ENCODE data around the gene TP53TG5. TPM values are rescaled to one million over a fixed set of nuclear protein-coding genes. Genes with fewer than 3 reads are reported as not detected.

The TP53TG5 gene
- total RNA-seq, 3 donors from 2014 or later: 1.3 TPM; not detected in 2

DNA sequence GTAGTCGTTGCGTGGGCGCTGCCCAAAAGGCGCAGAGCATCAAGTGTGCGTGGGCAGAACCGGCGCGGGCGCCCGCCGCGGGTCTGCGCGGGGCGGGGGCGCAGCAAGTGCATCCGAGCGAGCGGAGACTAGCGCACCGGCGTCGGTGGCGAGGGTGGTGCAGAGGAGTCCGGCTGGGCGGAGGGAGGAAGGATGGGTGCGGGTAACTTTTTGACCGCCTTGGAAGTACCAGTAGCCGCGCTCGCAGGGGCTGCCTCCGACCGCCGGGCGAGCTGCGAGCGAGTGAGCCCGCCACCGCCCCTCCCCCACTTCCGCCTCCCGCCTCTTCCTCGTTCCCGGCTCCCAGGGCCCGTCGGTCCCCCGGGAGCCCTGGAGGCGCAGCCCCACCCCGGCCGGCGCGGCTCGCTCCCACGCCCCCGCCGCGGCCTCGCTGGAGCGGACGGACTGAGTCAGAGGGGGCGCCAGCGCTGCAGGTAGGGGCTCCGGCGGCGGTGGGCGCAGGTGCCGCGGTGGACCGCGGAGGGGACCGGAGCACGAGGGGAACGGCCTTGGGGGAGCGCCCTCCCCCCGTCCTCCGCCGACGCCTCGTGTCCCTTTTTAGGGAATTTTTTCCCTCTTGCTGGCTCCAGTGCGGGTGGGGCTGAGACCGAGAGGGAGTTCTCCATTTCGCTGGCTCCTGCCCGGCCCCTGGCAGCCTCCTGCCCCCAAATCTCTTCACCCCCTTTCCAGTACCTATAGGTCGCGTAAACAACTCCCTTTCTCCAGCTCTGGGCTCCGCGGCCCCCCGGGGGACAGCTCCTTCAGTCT is 28.3 kb upstream of the TP53TG5 start:
- TF ChIP-seq POLR2A (IDR thresholded peaks at IDR 0.05) (no peak), POLR2AphosphoS5 (IDR thresholded peaks at IDR 0.05) (peak in 2 of 3 donors; percentile 8 to 58)
- TF ChIP-seq, protein P1, sequence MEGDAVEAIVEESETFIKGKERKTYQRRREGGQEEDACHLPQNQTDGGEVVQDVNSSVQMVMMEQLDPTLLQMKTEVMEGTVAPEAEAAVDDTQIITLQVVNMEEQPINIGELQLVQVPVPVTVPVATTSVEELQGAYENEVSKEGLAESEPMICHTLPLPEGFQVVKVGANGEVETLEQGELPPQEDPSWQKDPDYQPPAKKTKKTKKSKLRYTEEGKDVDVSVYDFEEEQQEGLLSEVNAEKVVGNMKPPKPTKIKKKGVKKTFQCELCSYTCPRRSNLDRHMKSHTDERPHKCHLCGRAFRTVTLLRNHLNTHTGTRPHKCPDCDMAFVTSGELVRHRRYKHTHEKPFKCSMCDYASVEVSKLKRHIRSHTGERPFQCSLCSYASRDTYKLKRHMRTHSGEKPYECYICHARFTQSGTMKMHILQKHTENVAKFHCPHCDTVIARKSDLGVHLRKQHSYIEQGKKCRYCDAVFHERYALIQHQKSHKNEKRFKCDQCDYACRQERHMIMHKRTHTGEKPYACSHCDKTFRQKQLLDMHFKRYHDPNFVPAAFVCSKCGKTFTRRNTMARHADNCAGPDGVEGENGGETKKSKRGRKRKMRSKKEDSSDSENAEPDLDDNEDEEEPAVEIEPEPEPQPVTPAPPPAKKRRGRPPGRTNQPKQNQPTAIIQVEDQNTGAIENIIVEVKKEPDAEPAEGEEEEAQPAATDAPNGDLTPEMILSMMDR (IDR thresholded peaks at IDR 0.05): no peak

GRCh38 chr20:45405571-45406259 is 27.6 kb upstream of the TP53TG5 start:
- Histone ChIP-seq H3K4me3 (peak overlapping the region; percentile 62 to 90 (median 88)), H3K9me3 (peaks cover 3 to 4% of the 10 kb centered on the region in 2 donors), H3K4me1 (no peaks in the 10 kb centered on the region), H3K27me3 (no peaks in the 10 kb centered on the region), H3K27ac (peak overlapping the region; percentile 93), H3K36me3 (no peaks in the 10 kb centered on the region)
- intact Hi-C loops (cut with DNase I; ENCODE audit: low total_unique reads): no loop called here
- no peak for DNase-seq (ENCODE audit: low spot score in 2 of 2)
- TF ChIP-seq, protein P1 (IDR thresholded peaks at IDR 0.05): no peak
- TF ChIP-seq POLR2A (IDR thresholded peaks at IDR 0.05): no peak
- TF ChIP-seq POLR2AphosphoS5 (IDR thresholded peaks at IDR 0.05): peak in 1 of 3 donors; percentile 3

More for the DNA sequence above, 28.3 kb upstream of the TP53TG5 start:
- H3K27ac ChIP-seq: peak overlapping the region; percentile 93
- H3K36me3 ChIP-seq: no peaks in the 10 kb centered on the region
- H3K4me1 ChIP-seq: no peaks in the 10 kb centered on the region
- intact Hi-C loops (cut with DNase I; ENCODE audit: low total_unique reads): no loop called here
- no peaks in the 10 kb centered on the region for H3K27me3 ChIP-seq
- peak in 1 of 2 donors; percentile 78 for DNase-seq (ENCODE audit: low spot score in 2 of 2)
- H3K4me3 ChIP-seq: peak overlapping the region; percentile 62 to 90 (median 88)
- no peaks in the 10 kb centered on the region for H3K9me3 ChIP-seq

DNA sequence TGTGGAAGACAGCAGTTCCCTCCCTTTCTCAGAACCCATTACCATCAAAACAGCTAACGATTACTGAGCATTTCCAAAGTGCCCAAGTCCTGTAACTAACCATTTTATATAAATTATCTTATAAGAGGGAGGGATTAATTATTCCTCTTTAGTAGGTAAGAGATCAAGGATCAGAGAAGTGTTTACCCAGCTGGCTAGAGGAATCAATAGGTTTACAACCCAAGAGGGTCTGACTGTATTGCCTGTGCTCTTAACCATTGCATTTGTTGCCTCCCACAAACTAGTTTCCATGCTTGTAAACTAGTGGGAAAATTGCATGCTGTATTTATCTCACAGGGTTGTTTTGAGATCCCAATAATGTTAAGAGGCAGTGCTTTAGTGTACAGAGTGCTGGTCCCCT is 26.3 kb upstream of the TP53TG5 start:
- H3K36me3 ChIP-seq: no peaks in the 10 kb centered on the region
- intact Hi-C loops (cut with DNase I; ENCODE audit: low total_unique reads): no loop called here
- no peaks in the 10 kb centered on the region for H3K27me3 ChIP-seq
- TF ChIP-seq POLR2A (IDR thresholded peaks at IDR 0.05) (no peak), POLR2AphosphoS5 (IDR thresholded peaks at IDR 0.05) (no peak)
- TF ChIP-seq, protein P1 (IDR thresholded peaks at IDR 0.05): no peak
- no peak overlapping the region for H3K27ac ChIP-seq
- H3K9me3 ChIP-seq: peaks cover 8 to 9% of the 10 kb centered on the region in 2 donors
- no peaks in the 10 kb centered on the region for H3K4me1 ChIP-seq
- DNase-seq (ENCODE audit: low spot score in 2 of 2): no peak
- H3K4me3 ChIP-seq: no peak overlapping the region

- Histone ChIP-seq H3K4me1 (no peaks in the 10 kb centered on the region), H3K36me3 (no peaks in the 10 kb centered on the region), H3K4me3 (no peak overlapping the region), H3K27me3 (no peaks in the 10 kb centered on the region), H3K27ac (no peak overlapping the region), H3K9me3 (peaks cover 8 to 9% of the 10 kb centered on the region in 2 donors)
- intact Hi-C loops (cut with DNase I; ENCODE audit: low total_unique reads): no loop called here
- TF ChIP-seq, protein P1 (IDR thresholded peaks at IDR 0.05): no peak
- no peak for TF ChIP-seq POLR2AphosphoS5 (IDR thresholded peaks at IDR 0.05)
- no peak for TF ChIP-seq POLR2A (IDR thresholded peaks at IDR 0.05)
- DNase-seq (ENCODE audit: low spot score in 2 of 2): no peak
These were observed 24.8 kb upstream of the TP53TG5 start for GRCh38 chr20:45402946-45403345.

Data from breast epithelium (tissue), 4 donors.